SK-N-SH (cell line): ENCODE measurements around the gene CUL1. TPM values are rescaled to one million over a fixed set of nuclear protein-coding genes. Genes with fewer than 3 reads are reported as not detected.

Experiments used
- CTCF ChIA-PET: fragments of 300-600, 350-600 bp; formaldehyde crosslinking; extraction: SDS; loops from one replicate; lab custom pipeline; 2021; lab: Yijun Ruan, JAX
- POLR2A ChIA-PET: fragments of 350-600 bp; sonication (Branson Sonifier 250); formaldehyde crosslinking; extraction: SDS; loops from one replicate; lab custom pipeline; 2020; ENCODE audit warnings: antibody characterized with exemption, inconsistent platforms; lab: Yijun Ruan, JAX
- DNase-seq: peaks from one replicate; pipeline ENCODE4 v3.0.0; 2012
- H2AFZ ChIP-seq: fragments of 200-600 bp; sonication (generic); 2 replicates; pipeline ENCODE4 v1.8.1; 2016; ENCODE audit warnings: antibody characterized with exemption, mild to moderate bottlenecking, low read depth
- H3F3A ChIP-seq: fragments of 200-600 bp; sonication (generic); replicated peaks from 2 replicates; pipeline ENCODE3; 2016; ENCODE audit warnings: antibody characterized with exemption, mild to moderate bottlenecking; ENCODE audit not compliant: insufficient read depth
- H3K27ac ChIP-seq, 2 experiments: fragments of 200-500 bp in 1 of 2; fragments of 200-600 bp in 1 of 2; sonication (Bioruptor generic) in 1 of 2; sonication (generic), shearing (Covaris generic) in 1 of 2; 2 replicates each; pipeline versions ENCODE4 v1.5.1 to v1.6.1; 2014 to 2016; ENCODE audit warnings: low read depth in 2 of 2, inconsistent platforms in 1 of 2, low read length in 1 of 2, mild to moderate bottlenecking in 1 of 2, mixed read lengths in 1 of 2
- H3K27me3 ChIP-seq: fragments of 200-600 bp; sonication (generic), shearing (Covaris generic); 2 replicates; pipeline ENCODE4 v1.6.1; 2016; ENCODE audit warnings: mixed run types; ENCODE audit not compliant: insufficient read depth
- H3K36me3 ChIP-seq, 2 experiments: fragments of 200-500 bp in 1 of 2; fragments of 200-600 bp in 1 of 2; sonication (Bioruptor generic) in 1 of 2; sonication (generic) in 1 of 2; replicated peaks in 1 of 2; 2 replicates each; pipeline versions ENCODE3 to v1.5.1; 2014 to 2016; ENCODE audit warnings: low read length in 1 of 2, mild to moderate bottlenecking in 1 of 2; ENCODE audit not compliant: insufficient read depth in 2 of 2, control insufficient read depth in 1 of 2
- H3K4me1 ChIP-seq, 2 experiments: fragments of 200-500 bp in 1 of 2; fragments of 200-600 bp in 1 of 2; sonication (Bioruptor generic) in 1 of 2; sonication (generic), shearing (Covaris generic) in 1 of 2; 2 replicates each; pipeline versions ENCODE4 v1.5.1 to v1.6.1; 2014 to 2016; ENCODE audit warnings: low read depth in 1 of 2, low read length in 1 of 2, mixed run types in 1 of 2; ENCODE audit not compliant: insufficient read depth in 2 of 2, control insufficient read depth in 1 of 2
- H3K4me2 ChIP-seq: fragments of 200-600 bp; sonication (generic), shearing (Covaris generic); 2 replicates; pipeline ENCODE4 v1.6.1; 2017; ENCODE audit warnings: mixed run types
- H3K4me3 ChIP-seq, 2 experiments: fragments of 200-500 bp in 1 of 2; fragments of 200-600 bp in 1 of 2; sonication (Bioruptor generic) in 1 of 2; sonication (generic), shearing (Covaris generic) in 1 of 2; 2 replicates each; pipeline versions ENCODE4 v1.5.1 to v1.8.1; 2014 to 2016; ENCODE audit warnings: low read depth in 2 of 2, inconsistent platforms in 1 of 2, low read length in 1 of 2, mild to moderate bottlenecking in 1 of 2, mixed read lengths in 1 of 2, moderate library complexity in 1 of 2
- H3K79me2 ChIP-seq: fragments of 200-600 bp; sonication (generic); 2 replicates; pipeline ENCODE4 v1.8.1; 2017; ENCODE audit warnings: mild to moderate bottlenecking; ENCODE audit not compliant: insufficient read depth
- H3K9ac ChIP-seq: fragments of 200-600 bp; sonication (generic); 2 replicates; pipeline ENCODE4 v1.6.1; 2017; ENCODE audit warnings: mixed run types
- H3K9me2 ChIP-seq: fragments of 200-600 bp; sonication (generic); 2 replicates; pipeline ENCODE4 v1.6.1; 2017; ENCODE audit warnings: mixed run types
- H3K9me3 ChIP-seq: fragments of 200-600 bp; sonication (generic); 2 replicates; pipeline ENCODE4 v1.6.1; 2017; ENCODE audit warnings: mixed run types, mild to moderate bottlenecking, moderate library complexity
- H4K20me1 ChIP-seq: fragments of 200-600 bp; sonication (generic); 2 replicates; pipeline ENCODE4 v1.6.1; 2017; ENCODE audit warnings: mild to moderate bottlenecking, mixed run types; ENCODE audit not compliant: insufficient read depth
- CHD2 ChIP-seq: fragments of 150-350 bp; IDR thresholded peaks from 2 replicates; pipeline ENCODE4 v1.6.1; 2018; ENCODE audit warnings: low read length; ENCODE audit not compliant: partially characterized antibody
- CTCF ChIP-seq: fragments of 200-600 bp; sonication (generic); IDR thresholded peaks from 2 replicates; pipeline ENCODE4 v1.6.1; 2017; ENCODE audit warnings: antibody characterized with exemption, mild to moderate bottlenecking, moderate library complexity
- ELF1 ChIP-seq: IDR thresholded peaks from 2 replicates; pipeline ENCODE4 v1.4.0; 2012
- FOXM1 ChIP-seq: IDR thresholded peaks from 2 replicates; pipeline ENCODE4 v1.4.0; 2012; ENCODE audit warnings: low read depth, mild to moderate bottlenecking
- GABPA ChIP-seq: IDR thresholded peaks from 2 replicates; pipeline ENCODE4 v1.4.0; 2012; ENCODE audit warnings: low read depth, mild to moderate bottlenecking
- IRF3 ChIP-seq: fragments of 150-350 bp; IDR thresholded peaks from 2 replicates; pipeline ENCODE4 v1.6.1; 2016; ENCODE audit warnings: mild to moderate bottlenecking, low read depth, low read length
- MEF2A ChIP-seq: IDR thresholded peaks from 2 replicates; pipeline ENCODE4 v1.4.0; 2012; ENCODE audit warnings: low read depth, borderline replicate concordance
- MXI1 ChIP-seq: IDR thresholded peaks from 2 replicates; pipeline ENCODE4 v1.6.1; 2012; ENCODE audit warnings: mild to moderate bottlenecking, low read depth, low read length, improper control_type of control experiment
- NFIC ChIP-seq: IDR thresholded peaks from 2 replicates; pipeline ENCODE4 v1.4.0; 2012; ENCODE audit warnings: borderline replicate concordance
- POLR2AphosphoS5 ChIP-seq: IDR thresholded peaks from 2 replicates; pipeline ENCODE4 v1.6.1; 2012; ENCODE audit warnings: low read depth, low read length
- RAD21 ChIP-seq: IDR thresholded peaks from 2 replicates; pipeline ENCODE4 v1.6.1; 2012; ENCODE audit warnings: mild to moderate bottlenecking, low read length
- RCOR1 ChIP-seq: fragments of 150-350 bp; IDR thresholded peaks from 2 replicates; pipeline ENCODE4 v1.6.1; 2017; ENCODE audit warnings: antibody characterized with exemption, low read length
- RFX5 ChIP-seq: IDR thresholded peaks from 2 replicates; pipeline ENCODE4 v1.6.1; 2012; ENCODE audit warnings: mild to moderate bottlenecking, improper control_type of control experiment, low read length
- TAF1 ChIP-seq: IDR thresholded peaks from 2 replicates; pipeline ENCODE4 v1.6.1; 2012; ENCODE audit warnings: low read depth, mild to moderate bottlenecking, low read length, moderate library complexity, borderline replicate concordance
- USF1 ChIP-seq: IDR thresholded peaks from 2 replicates; pipeline ENCODE4 v1.4.0; 2012; ENCODE audit warnings: low read depth, borderline replicate concordance
- USF2 ChIP-seq: fragments of 150-350 bp; IDR thresholded peaks from 2 replicates; pipeline ENCODE4 v1.6.1; 2017; ENCODE audit warnings: antibody characterized with exemption, low read length, low read depth, borderline replicate concordance
- YY1 ChIP-seq: IDR thresholded peaks from 2 replicates; pipeline ENCODE4 v1.4.0; 2012; ENCODE audit warnings: low read depth, mild to moderate bottlenecking
- WGBS: methylation state at CpG from one replicate; pipeline ENCODE4 v1.1.6; 2017; ENCODE audit warnings: low lambda C conversion rate; 5-methylcytosine and 5-hydroxymethylcytosine counted together
- polyA plus RNA-seq, 3 experiments: library from polyadenylated mRNA; depleted of rRNA; stranded (reverse); fragments of >200 nt; gene quantifications; 2 replicates each; pipeline ENCODE4 v1.2.3, GENCODE V29; 2012

Gene CUL1
- polyA plus RNA-seq, 1 of the 3 experiments (the other 2 are of a cell fraction): 45.2 TPM

GRCh38 chr7:148686312-148686937 is 12.3 kb upstream of the CUL1 start (continued):
- TF ChIP-seq IRF3: no peak
- TF ChIP-seq, all 33 proteins: peak for 0

GRCh38 chr7:148687555-148687954 is 11.1 kb upstream of the CUL1 start:
- Histone ChIP-seq H3K4me3 (no peak overlapping the region), H3K4me1 (no peaks in the 10 kb centered on the region), H3K36me3 (no peaks in the 10 kb centered on the region), H2AFZ (no peak overlapping the region), H3K4me2 (no peak overlapping the region), H3K27ac (no peak overlapping the region), H3K9me3 (no peaks in the 10 kb centered on the region), H3K27me3 (no peaks in the 10 kb centered on the region), H3F3A (no peaks in the 10 kb centered on the region), H3K9ac (no peak overlapping the region), H4K20me1 (no peaks in the 10 kb centered on the region), H3K79me2 (no peaks in the 10 kb centered on the region), H3K9me2 (no peaks in the 10 kb centered on the region)
- 84% methylated on average over 2 of the region's 2 CpGs for WGBS
- ChIA-PET POLR2A (no interaction called here), CTCF (interaction anchor here (1.5 kb wide), 1 partner anchor 112 kb away, joined by 4 read pairs; no protein-coding TSS in a partner anchor)
- DNase-seq: no peak
- TF ChIP-seq NFIC: no peak
- no peak for TF ChIP-seq MXI1
- TF ChIP-seq GABPA: no peak
- no peak for TF ChIP-seq MEF2A
- TF ChIP-seq CHD2: no peak
- no peak for TF ChIP-seq USF1
- no peak for TF ChIP-seq RFX5
- TF ChIP-seq RCOR1: no peak
- TF ChIP-seq RAD21: no peak
- no peak for TF ChIP-seq CTCF
- no peak for TF ChIP-seq POLR2AphosphoS5
- no peak for TF ChIP-seq YY1
- TF ChIP-seq TAF1: no peak
- no peak for TF ChIP-seq FOXM1
- no peak for TF ChIP-seq USF2
- no peak for TF ChIP-seq IRF3
- no peak for TF ChIP-seq ELF1
